IMR-90 (cell line): Measurements from ENCODE around the gene KRT80. TPM values are rescaled to one million over a fixed set of nuclear protein-coding genes. Genes with fewer than 3 reads are reported as not detected.

Experiments used
- ATAC-seq: fragments of 200-7000 bp; cut with Tn5 transposase; 2 replicates; pipeline ENCODE4 v1.9.1; 2020; ENCODE audit warnings: low read depth, mild to moderate bottlenecking, moderate library complexity
- BruUV-seq: library from RNA; stranded (reverse); fragments of 400-500 nt; replicated peaks from 2 replicates; lab custom pipeline; 2021; lab: Mats Ljungman, UMichigan
- CTCF ChIA-PET: fragments of 300-600 bp; formaldehyde crosslinking; extraction: SDS; loops from one replicate; lab custom pipeline; 2021; ENCODE audit warnings: antibody characterized with exemption; lab: Yijun Ruan, JAX
- POLR2A ChIA-PET: fragments of 300-600 bp; sonication (Branson Sonifier 250); formaldehyde crosslinking; loops from one replicate; lab custom pipeline; 2022; ENCODE audit warnings: antibody characterized with exemption; ENCODE audit not compliant: unreplicated experiment; lab: Charles Lee
- DNase-seq: peaks from one replicate; pipeline ENCODE4 v3.0.0; 2013
- H2AFZ ChIP-seq: replicated peaks from 2 replicates; pipeline ENCODE3; 2013; ENCODE audit warnings: low read length, mild to moderate bottlenecking; ENCODE audit not compliant: poor library complexity
- H2AK5ac ChIP-seq: 2 replicates; pipeline ENCODE4 v1.6.1; 2013; ENCODE audit warnings: low read depth, low read length, inconsistent platforms
- H2AK9ac ChIP-seq: replicated peaks from 2 replicates; pipeline ENCODE3; 2013; ENCODE audit warnings: mild to moderate bottlenecking, low read depth, low read length, moderate library complexity; ENCODE audit not compliant: poor library complexity
- H2BK120ac ChIP-seq: 2 replicates; pipeline ENCODE4 v1.6.1; 2013; ENCODE audit warnings: low read depth, low read length, inconsistent platforms
- H2BK15ac ChIP-seq: 3 replicates; pipeline ENCODE4 v1.6.1; 2013; ENCODE audit warnings: low read depth, low read length, inconsistent platforms
- H2BK20ac ChIP-seq: 2 replicates; pipeline ENCODE4 v1.6.1; 2013; ENCODE audit warnings: low read depth, mild to moderate bottlenecking, inconsistent platforms, low read length, moderate library complexity
- H2BK5ac ChIP-seq: 2 replicates; pipeline ENCODE4 v1.6.1; 2013; ENCODE audit warnings: mild to moderate bottlenecking, low read depth, low read length, inconsistent platforms; ENCODE audit not compliant: poor library complexity, severe bottlenecking
- H3K14ac ChIP-seq: replicated peaks from 2 replicates; pipeline ENCODE4 v1.6.1; 2013; ENCODE audit warnings: low read depth, low read length, inconsistent platforms
- H3K18ac ChIP-seq: 2 replicates; pipeline ENCODE4 v1.6.1; 2013; ENCODE audit warnings: low read depth, low read length, control low read depth
- H3K23ac ChIP-seq: 2 replicates; pipeline ENCODE4 v1.6.1; 2013; ENCODE audit warnings: low read depth, low read length, inconsistent platforms
- H3K27ac ChIP-seq: 2 replicates; pipeline ENCODE4 v1.5.1; 2013; ENCODE audit warnings: mild to moderate bottlenecking, control low read depth, low read length; ENCODE audit not compliant: insufficient read depth
- H3K27me3 ChIP-seq: 2 replicates; pipeline ENCODE4 v1.6.1; 2013; ENCODE audit warnings: low read length; ENCODE audit not compliant: control insufficient read depth, insufficient read depth
- H3K36me3 ChIP-seq: 2 replicates; pipeline ENCODE4 v1.6.1; 2013; ENCODE audit warnings: low read length, mixed read lengths; ENCODE audit not compliant: control insufficient read depth, insufficient read depth
- H3K4ac ChIP-seq: 2 replicates; pipeline ENCODE4 v1.6.1; 2013; ENCODE audit warnings: low read depth, low read length, inconsistent platforms
- H3K4me1 ChIP-seq: 2 replicates; pipeline ENCODE4 v1.6.1; 2013; ENCODE audit warnings: low read length, mixed read lengths; ENCODE audit not compliant: control insufficient read depth, insufficient read depth
- H3K4me2 ChIP-seq: 2 replicates; pipeline ENCODE4 v1.6.1; 2013; ENCODE audit warnings: low read depth, mild to moderate bottlenecking, control low read depth, low read length, moderate library complexity
- H3K4me3 ChIP-seq: 2 replicates; pipeline ENCODE4 v1.5.1; 2013; ENCODE audit warnings: low read depth, mild to moderate bottlenecking, control low read depth, low read length, moderate library complexity; ENCODE audit not compliant: insufficient read depth
- H3K56ac ChIP-seq: 2 replicates; pipeline ENCODE4 v1.6.1; 2013; ENCODE audit warnings: low read length, inconsistent platforms; ENCODE audit not compliant: insufficient read depth; ENCODE audit errors: extremely low read depth
- H3K79me1 ChIP-seq, 2 experiments: 2 replicates each; pipeline ENCODE4 v1.6.1; 2013; ENCODE audit warnings: low read length in 2 of 2, inconsistent platforms in 1 of 2, low read depth in 1 of 2
- H3K9ac ChIP-seq: 2 replicates; pipeline ENCODE4 v1.6.1; 2013; ENCODE audit warnings: low read depth, low read length, control low read depth
- H3K9me1 ChIP-seq: 2 replicates; pipeline ENCODE4 v1.6.1; 2013; ENCODE audit warnings: low read length, inconsistent platforms; ENCODE audit not compliant: insufficient read depth
- H3K9me3 ChIP-seq: 2 replicates; pipeline ENCODE4 v1.6.1; 2013; ENCODE audit warnings: low read length; ENCODE audit not compliant: control insufficient read depth, insufficient read depth
- H4K20me1 ChIP-seq: 2 replicates; pipeline ENCODE4 v1.6.1; 2013; ENCODE audit warnings: low read length, inconsistent platforms; ENCODE audit not compliant: insufficient read depth
- H4K5ac ChIP-seq: 2 replicates; pipeline ENCODE4 v1.6.1; 2013; ENCODE audit warnings: mild to moderate bottlenecking, low read depth, low read length, control low read depth
- H4K8ac ChIP-seq, 2 experiments: 2 replicates each; pipeline ENCODE4 v1.6.1; 2013; ENCODE audit warnings: low read depth in 2 of 2, low read length in 2 of 2, control low read depth in 1 of 2, inconsistent platforms in 1 of 2
- H4K91ac ChIP-seq: 2 replicates; pipeline ENCODE4 v1.6.1; 2013; ENCODE audit warnings: low read depth, low read length, inconsistent platforms; ENCODE audit not compliant: insufficient read depth
- CEBPB ChIP-seq: IDR thresholded peaks from 2 replicates; pipeline ENCODE4 v1.6.1; 2012; ENCODE audit warnings: low read depth, low read length, improper control_type of control experiment
- CHD1 ChIP-seq: IDR thresholded peaks from 2 replicates; pipeline ENCODE4 v1.6.1; 2012; ENCODE audit warnings: low read depth, low read length, improper control_type of control experiment
- CTCF ChIP-seq: conservative IDR thresholded peaks from 2 replicates; pipeline ENCODE4 v1.5.1; 2012; ENCODE audit warnings: mild to moderate bottlenecking, low read depth, low read length, improper control_type of control experiment
- ELK1 ChIP-seq: fragments of 150-350 bp; IDR thresholded peaks from 2 replicates; pipeline ENCODE4 v1.6.1; 2016; ENCODE audit warnings: low read depth, mild to moderate bottlenecking, low read length, moderate library complexity, borderline replicate concordance
- FOS ChIP-seq: fragments of 150-350 bp; IDR thresholded peaks from 2 replicates; pipeline ENCODE4 v1.6.1; 2016; ENCODE audit warnings: low read depth, low read length
- MAFK ChIP-seq: IDR thresholded peaks from 2 replicates; pipeline ENCODE4 v1.6.1; 2012; ENCODE audit warnings: low read depth, low read length, improper control_type of control experiment
- MAZ ChIP-seq: IDR thresholded peaks from 2 replicates; pipeline ENCODE4 v1.6.1; 2012; ENCODE audit warnings: low read depth, mild to moderate bottlenecking, low read length, improper control_type of control experiment, moderate library complexity, borderline replicate concordance
- MXI1 ChIP-seq: IDR thresholded peaks from 2 replicates; pipeline ENCODE4 v1.6.1; 2012; ENCODE audit warnings: low read depth, mild to moderate bottlenecking, low read length, moderate library complexity, borderline replicate concordance
- NFE2L2 ChIP-seq: fragments of 150-350 bp; IDR thresholded peaks from 2 replicates; pipeline ENCODE4 v1.6.1; 2016; ENCODE audit warnings: low read depth, mild to moderate bottlenecking, low read length
- POLR2A ChIP-seq: IDR thresholded peaks from 2 replicates; pipeline ENCODE4 v1.6.1; 2012; ENCODE audit warnings: mild to moderate bottlenecking, low read depth, low read length
- RAD21 ChIP-seq: IDR thresholded peaks from 2 replicates; pipeline ENCODE4 v1.6.1; 2012; ENCODE audit warnings: low read length, improper control_type of control experiment
- RCOR1 ChIP-seq: IDR thresholded peaks from 2 replicates; pipeline ENCODE4 v1.6.1; 2012; ENCODE audit warnings: mild to moderate bottlenecking, low read length, improper control_type of control experiment; ENCODE audit not compliant: insufficient replicate concordance
- RFX5 ChIP-seq: IDR thresholded peaks from 2 replicates; pipeline ENCODE4 v1.8.0; 2012; ENCODE audit warnings: low read depth, mild to moderate bottlenecking, low read length, moderate library complexity
- USF2 ChIP-seq: fragments of 150-350 bp; IDR thresholded peaks from 2 replicates; pipeline ENCODE4 v1.6.1; 2017; ENCODE audit warnings: mild to moderate bottlenecking, antibody characterized with exemption, low read length, low read depth
- WGBS, 2 experiments: methylation state at CpG; one replicate each; pipeline versions ENCODE4 v1.1.5 to v1.1.7; 2013; ENCODE audit warnings: missing lambda C conversion rate in 2 of 2; ENCODE audit not compliant: insufficient read length in 1 of 2; ENCODE audit errors: extremely low coverage in 2 of 2; 5-methylcytosine and 5-hydroxymethylcytosine counted together
- dilution Hi-C: fragments of 300-500 bp; cut with HindIII; formaldehyde crosslinking; loops from one replicate; pipeline ENCODE4 v1.14.3; 2018; ENCODE audit warnings: low sequenced_read_pairs; ENCODE audit not compliant: unreplicated experiment
- in situ Hi-C: fragments of 300-500 bp; cut with MboI; formaldehyde crosslinking; loops from 3 replicates; pipeline ENCODE4 v1.14.3; 2019; ENCODE audit warnings: low sequenced_read_pairs, inconsistent platforms, mixed read lengths
- intact Hi-C: fragments of 100-400 bp; cut with micrococcal nuclease; formaldehyde crosslinking; loops from 2 replicates; pipeline ENCODE4 v1.10.0; 2022
- polyA plus RNA-seq, 3 experiments: library from polyadenylated mRNA; depleted of rRNA; stranded (reverse); fragments of >200 nt; gene quantifications; 2 replicates each; pipeline ENCODE4 v1.2.3, GENCODE V29; 2012; ENCODE audit warnings: low replicate concordance in 1 of 3
- total RNA-seq: library from RNA; depleted of rRNA; stranded (reverse); fragments of >200 nt; gene quantifications from 2 replicates; pipeline ENCODE4 v1.2.3, GENCODE V29; 2012

Gene KRT80
- total and polyA plus RNA-seq, 2 of the 4 experiments (the other 2 are of a cell fraction): 0.54 to 3.4 TPM

GRCh38 chr12:52144512-52145227 lies 47.1 kb downstream of the KRT80 start:
- Histone ChIP-seq H3K27ac (peak overlapping the region; percentile 31; the same call in 1 of the 2 replicates), H3K18ac (peak overlapping the region; percentile 64; the same call in 1 of the 2 replicates), H3K9me1 (peaks cover 31% of the 10 kb centered on the region), H2AK5ac (peak overlapping the region; percentile 84), H3K27me3 (no peaks in the 10 kb centered on the region), H3K23ac (no peak overlapping the region), H2AFZ (peak overlapping the region; percentile 80), H3K4me3 (no peak overlapping the region), H3K9me3 (no peaks in the 10 kb centered on the region), H4K8ac (peak overlapping the region; percentile 65 to 95), H3K36me3 (no peaks in the 10 kb centered on the region), H3K79me1 (peaks cover 8 to 26% of the 10 kb centered on the region in 2 experiments; a peak in 3 of 4 replicates), H3K14ac (peak overlapping the region; percentile 64), H2AK9ac (peak overlapping the region; percentile 99), H3K4me2 (no peak overlapping the region), H3K4ac (peak overlapping the region; percentile 100), H2BK15ac (peak overlapping the region; percentile 93; the same call in 2 of the 3 replicates), H3K9ac (peak overlapping the region; percentile 30; the same call in 1 of the 2 replicates), H2BK20ac (peak overlapping the region; percentile 100), H4K20me1 (no peaks in the 10 kb centered on the region), H4K5ac (peak overlapping the region; percentile 84), H4K91ac (peak overlapping the region; percentile 100), H3K56ac (no peak overlapping the region), H3K4me1 (peaks cover 40% of the 10 kb centered on the region), H2BK120ac (peak overlapping the region; percentile 100), H2BK5ac (peak overlapping the region; percentile 99)
- dilution Hi-C loops: no loop called here
- ChIA-PET POLR2A (no interaction called here), CTCF (interaction anchor here (1.3 to 1.6 kb wide), 2 partner anchors 120 to 735 kb away, joined by 3 to 9 read pairs; no protein-coding TSS in a partner anchor)
- DNase-seq (no peak), ATAC-seq (no peak)
- BruUV-seq: no TSS peak
- WGBS, 2 experiments: 91% methylated on average over 9 of the region's 16 CpGs; no CpG with 5 or more reads in 1 of the 2 experiments
- in situ Hi-C loops: loop anchor here (5.0 kb wide), 1 partner anchor 733 kb away; no protein-coding TSS in a partner anchor
- intact Hi-C loops: loop anchor here (5.0 kb wide), 1 partner anchor 838 kb away; no protein-coding TSS in a partner anchor
- TF ChIP-seq RFX5 (no peak), MAFK (no peak), FOS (no peak), RCOR1 (no peak), NFE2L2 (no peak), MAZ (no peak), USF2 (no peak), MXI1 (no peak), ELK1 (no peak), CTCF (no peak), CEBPB (no peak), CHD1 (no peak), RAD21 (no peak), POLR2A (no peak)
